CD14-positive monocyte (primary cell): ENCODE measurements around the gene SCG2. TPM values are rescaled to one million over a fixed set of nuclear protein-coding genes. Genes with fewer than 3 reads are reported as not detected.

Source experiments
- DNase-seq, 3 donors: peaks; one replicate each; pipeline ENCODE4 v3.0.0-alpha.2; 2011 to 2022
- H2AFZ ChIP-seq: 2 replicates; pipeline ENCODE4 v1.6.0; 2012; ENCODE audit warnings: mild to moderate bottlenecking, low read depth, low read length, inconsistent platforms; ENCODE audit not compliant: insufficient read depth, poor library complexity, severe bottlenecking
- H3K27ac ChIP-seq, 2 donors: 1 replicate in 1 of 2; 2 replicates in 1 of 2; pipeline ENCODE4 v1.5.1; 2012 to 2013; ENCODE audit warnings: low read length in 2 of 2, control low read depth in 1 of 2, inconsistent platforms in 1 of 2, low read depth in 1 of 2, mild to moderate bottlenecking in 1 of 2
- H3K27me3 ChIP-seq, 2 donors: one replicate each; pipeline versions ENCODE4 v1.6.0 to v1.6.1; 2011 to 2013; ENCODE audit warnings: low read length in 2 of 2; ENCODE audit not compliant: control insufficient read depth in 2 of 2, insufficient read depth in 2 of 2
- H3K36me3 ChIP-seq, 2 donors: replicated peaks in 1 of 2; 1 replicate in 1 of 2; 2 replicates in 1 of 2; pipeline versions ENCODE4 v1.5.1 to v1.6.1; 2012 to 2013; ENCODE audit warnings: low read length in 2 of 2, control low read depth in 1 of 2, inconsistent platforms in 1 of 2, mild to moderate bottlenecking in 1 of 2; ENCODE audit not compliant: insufficient read depth in 2 of 2, control insufficient read depth in 1 of 2
- H3K4me1 ChIP-seq, 2 donors: 1 replicate in 1 of 2; 2 replicates in 1 of 2; pipeline versions ENCODE4 v1.5.1 to v1.6.1; 2012 to 2013; ENCODE audit warnings: low read length in 2 of 2, control low read depth in 1 of 2, inconsistent platforms in 1 of 2, mild to moderate bottlenecking in 1 of 2, moderate library complexity in 1 of 2; ENCODE audit not compliant: insufficient read depth in 2 of 2, control insufficient read depth in 1 of 2
- H3K4me2 ChIP-seq: replicated peaks from 2 replicates; pipeline ENCODE3; 2012; ENCODE audit warnings: low read length, moderate library complexity, mild to moderate bottlenecking; ENCODE audit not compliant: poor library complexity, severe bottlenecking; ENCODE audit errors: extremely low read depth
- H3K4me3 ChIP-seq, 3 experiments: fragments of 200-600 bp in 1 of 3; sonication (generic) in 1 of 3; replicated peaks in 1 of 3; 1 replicate in 2 of 3; 2 replicates in 1 of 3; pipeline ENCODE4 v1.5.1; 2011 to 2013; ENCODE audit warnings: low read length in 3 of 3, mild to moderate bottlenecking in 3 of 3, control low read depth in 2 of 3, low read depth in 2 of 3, inconsistent platforms in 1 of 3, moderate library complexity in 1 of 3
- H3K79me2 ChIP-seq: 2 replicates; pipeline ENCODE4 v1.6.0; 2012; ENCODE audit warnings: mild to moderate bottlenecking, control low read depth, inconsistent platforms, low read length, moderate library complexity; ENCODE audit not compliant: insufficient read depth
- H3K9ac ChIP-seq: 2 replicates; pipeline ENCODE4 v1.6.0; 2017; ENCODE audit warnings: low read length, mild to moderate bottlenecking; ENCODE audit not compliant: insufficient read depth, poor library complexity, severe bottlenecking
- H3K9me3 ChIP-seq, 2 donors: replicated peaks in 1 of 2; 1 replicate in 1 of 2; 2 replicates in 1 of 2; pipeline versions ENCODE4 v1.5.1 to v1.6.1; 2012 to 2013; ENCODE audit warnings: low read length in 2 of 2, control low read depth in 1 of 2; ENCODE audit not compliant: control insufficient read depth in 1 of 2, insufficient read depth in 1 of 2
- H4K20me1 ChIP-seq: 2 replicates; pipeline ENCODE4 v1.6.0; 2012; ENCODE audit warnings: mild to moderate bottlenecking, low read length, control low read depth, moderate library complexity; ENCODE audit not compliant: insufficient read depth
- H3K27ac Mint-ChIP-seq, 7 donors: one replicate each; pipeline ENCODE4 v1.8.0; 2020; ENCODE audit warnings: mild to moderate bottlenecking in 7 of 7, mixed read lengths in 7 of 7, moderate library complexity in 6 of 7, inconsistent platforms in 2 of 7
- H3K27me3 Mint-ChIP-seq, 3 donors: one replicate each; pipeline ENCODE4 v1.8.0; 2021 to 2022; ENCODE audit warnings: low read depth in 3 of 3, mild to moderate bottlenecking in 3 of 3, mixed read lengths in 3 of 3, moderate library complexity in 3 of 3, inconsistent platforms in 1 of 3
- H3K36me3 Mint-ChIP-seq, 2 donors: one replicate each; pipeline ENCODE4 v1.8.0; 2020; ENCODE audit warnings: mixed read lengths in 2 of 2, inconsistent platforms in 1 of 2, mild to moderate bottlenecking in 1 of 2
- H3K4me1 Mint-ChIP-seq: one replicate; pipeline ENCODE4 v1.8.0; 2020; ENCODE audit warnings: mild to moderate bottlenecking, mixed read lengths
- H3K4me3 Mint-ChIP-seq, 2 donors: one replicate each; pipeline ENCODE4 v1.8.0; 2020; ENCODE audit warnings: mild to moderate bottlenecking in 2 of 2, mixed read lengths in 2 of 2, moderate library complexity in 1 of 2
- H3K9me3 Mint-ChIP-seq, 7 donors: one replicate each; pipeline ENCODE4 v1.8.0; 2020 to 2022; ENCODE audit warnings: mixed read lengths in 7 of 7, mild to moderate bottlenecking in 6 of 7, moderate library complexity in 6 of 7, inconsistent platforms in 2 of 7
- CTCF ChIP-seq: fragments of 200-600 bp; IDR thresholded peaks from one replicate; pipeline ENCODE4 v1.8.0; 2022; ENCODE audit warnings: antibody characterized with exemption, mild to moderate bottlenecking
- WGBS: methylation state at CpG from one replicate; pipeline ENCODE4 v1.1.5; 2013; ENCODE audit warnings: missing lambda C conversion rate; ENCODE audit not compliant: insufficient coverage; 5-methylcytosine and 5-hydroxymethylcytosine counted together
- intact Hi-C, 2 donors: fragments of 100-400 bp; cut with micrococcal nuclease; formaldehyde crosslinking; loops; one replicate each; pipeline versions ENCODE4 v1.15.0 to v1.15.1; 2023
- polyA minus RNA-seq: library from RNA; depleted of rRNA, polyadenylated mRNA; stranded (reverse); fragments of >200 nt; gene quantifications from 2 replicates; pipeline ENCODE4 v1.2.3, GENCODE V29; 2012
- polyA plus RNA-seq, 3 donors: library from polyadenylated mRNA; depleted of rRNA in 1 of 3; unstranded in 2 of 3; stranded (reverse) in 1 of 3; fragments of 300-500 nt in 2 of 3; fragments of >200 nt in 1 of 3; fragmentation: Illumina TruSeq in 2 of 3; gene quantifications; 1 replicate in 2 of 3; 2 replicates in 1 of 3; pipeline ENCODE4 v1.2.3, GENCODE V29; 2012 to 2021
- total RNA-seq, 12 experiments: library from RNA in 1 of 12; stranded (reverse) in 1 of 12; fragments of 120-200 nt in 1 of 12; gene quantifications; one replicate each; pipeline ENCODE4 v1.2.4 and lab custom pipeline; 2013 to 2026; ENCODE audit warnings: mixed read lengths in 6 of 12, inconsistent platforms in 1 of 12

SCG2 gene
- total RNA-seq (2013): 0.08 TPM
- polyA plus RNA-seq (not detected), polyA minus RNA-seq (not detected in 2 replicates), total RNA-seq (lab: John Stamatoyannopoulos, UW) (0 to 7.4 (median 0.12) reads per million in 11 experiments)

- H3K9ac ChIP-seq: no peak within 1 kb of the TSS
- Mint-ChIP-seq H3K4me1 (no peaks in the 10 kb centered on the region), H3K4me3 (peak within 1 kb of the TSS in 1 of 2 donors; percentile 26), H3K27me3 (peaks cover 1 to 12% (median 8%) of the 10 kb centered on the region in 3 donors), H3K36me3 (no peaks in the 10 kb centered on the region), H3K27ac (no peak within 1 kb of the TSS), H3K9me3 (peaks cover 0 to 1% (median 0%) of the 10 kb centered on the region in 7 donors)
- no peaks in the 10 kb centered on the region for H3K9me3 ChIP-seq
- H3K4me1 ChIP-seq: no peaks in the 10 kb centered on the region
- no peaks in the 10 kb centered on the region for H4K20me1 ChIP-seq
- H2AFZ ChIP-seq: no peak within 1 kb of the TSS
- peak in 1 of 3 donors; percentile 17 for DNase-seq
- intact Hi-C loops: no loop called here
- no peak within 1 kb of the TSS for H3K4me3 ChIP-seq
- WGBS: 7% methylated on average over 5 of the region's 17 CpGs
- H3K27ac ChIP-seq: no peak within 1 kb of the TSS
- TF ChIP-seq CTCF: no peak
- H3K27me3 ChIP-seq: peaks cover 0 to 5% of the 10 kb centered on the region in 2 donors
- no peaks in the 10 kb centered on the region for H3K36me3 ChIP-seq
- H3K79me2 ChIP-seq: no peaks in the 10 kb centered on the region
- H3K4me2 ChIP-seq: no peak within 1 kb of the TSS
Observed at GRCh38 chr2:223601932-223602666, at the start of gene SCG2. Gene SCG2, minus strand, starts transcription at chr2:223602361. Its CDS starts 3,079 bp downstream, at chr2:223599282.

- Mint-ChIP-seq H3K27me3 (peaks cover 0 to 3% (median 0%) of the 10 kb centered on the region in 3 donors), H3K27ac (no peak overlapping the region), H3K36me3 (no peaks in the 10 kb centered on the region), H3K4me1 (no peaks in the 10 kb centered on the region), H3K9me3 (peaks cover 0 to 4% (median 0%) of the 10 kb centered on the region in 7 donors), H3K4me3 (no peak overlapping the region)
- intact Hi-C loops: no loop called here
- no peaks in the 10 kb centered on the region for H3K4me1 ChIP-seq
- H2AFZ ChIP-seq: no peak overlapping the region
- DNase-seq: no peak
- H3K27ac ChIP-seq: no peak overlapping the region
- WGBS: 94% methylated on average over 2 of the region's 8 CpGs
- no peak for TF ChIP-seq CTCF
- no peaks in the 10 kb centered on the region for H3K9me3 ChIP-seq
- H4K20me1 ChIP-seq: no peaks in the 10 kb centered on the region
- H3K36me3 ChIP-seq: no peaks in the 10 kb centered on the region
- H3K9ac ChIP-seq: no peak overlapping the region
- no peak overlapping the region for H3K4me3 ChIP-seq
- H3K27me3 ChIP-seq: no peaks in the 10 kb centered on the region
- H3K79me2 ChIP-seq: no peaks in the 10 kb centered on the region
- no peak overlapping the region for H3K4me2 ChIP-seq
Observed at GRCh38 chr2:223649554-223650533, 47.7 kb upstream of the SCG2 start.
